GM19240 (cell line): ENCODE measurements around the gene ZNF628.

Experiments
- DNase-seq: peaks from one replicate; pipeline ENCODE4 v3.0.0; 2011; ENCODE audit warnings: low spot score; ENCODE audit not compliant: insufficient read length

ZNF628 gene

GRCh38 chr19:55528030-55528803 lies 51.8 kb downstream of the ZNF628 start:
- no peak for DNase-seq

- DNase-seq = no peak
These were observed 53.3 kb downstream of the ZNF628 start for GRCh38 chr19:55529636-55530234.

GRCh38 chr19:55530996-55531395 lies 54.6 kb downstream of the ZNF628 start:
- DNase-seq = no peak
